DOHH2 (cell line): Measurements from ENCODE around the gene ADAMTS7.
"Not testable (repeated sequence)": the region's sequence is repeated elsewhere in the genome, so short reads cannot be mapped to it uniquely, and the experiment has no call there.

Experiments used
- H3F3A ChIP-seq: fragments of 200-600 bp; sonication (generic), shearing (Covaris generic); 2 replicates; pipeline ENCODE4 v1.6.0; 2016; ENCODE audit warnings: antibody characterized with exemption, mild to moderate bottlenecking; ENCODE audit not compliant: control insufficient read depth, insufficient read depth
- H3K27ac ChIP-seq: fragments of 200-600 bp; sonication (generic); 2 replicates; pipeline ENCODE4 v1.5.1; 2014; ENCODE audit warnings: low read depth, mild to moderate bottlenecking, low read length, moderate library complexity
- H3K27me3 ChIP-seq: fragments of 200-600 bp; sonication (generic); 2 replicates; pipeline ENCODE4 v1.6.1; 2014; ENCODE audit warnings: mild to moderate bottlenecking, low read length, mixed read lengths; ENCODE audit not compliant: control insufficient read depth
- H3K36me3 ChIP-seq: fragments of 200-600 bp; sonication (generic); 2 replicates; pipeline ENCODE4 v1.6.1; 2014; ENCODE audit warnings: mild to moderate bottlenecking, low read length, moderate library complexity, mixed read lengths; ENCODE audit not compliant: control insufficient read depth
- H3K4me1 ChIP-seq: fragments of 200-600 bp; sonication (generic); 2 replicates; pipeline ENCODE4 v1.6.1; 2014; ENCODE audit warnings: mild to moderate bottlenecking, low read length, mixed read lengths; ENCODE audit not compliant: control insufficient read depth
- H3K4me2 ChIP-seq: fragments of 200-600 bp; sonication (generic); 2 replicates; pipeline ENCODE4 v1.6.0; 2014; ENCODE audit warnings: mild to moderate bottlenecking, low read length, moderate library complexity
- H3K4me3 ChIP-seq: fragments of 200-600 bp; sonication (generic); 2 replicates; pipeline ENCODE4 v1.5.1; 2014; ENCODE audit warnings: mild to moderate bottlenecking, low read length, mixed read lengths
- H3K79me2 ChIP-seq: fragments of 200-600 bp; sonication (generic); 2 replicates; pipeline ENCODE4 v1.6.1; 2014; ENCODE audit warnings: mild to moderate bottlenecking, low read length, mixed read lengths; ENCODE audit not compliant: control insufficient read depth
- H3K9me2 ChIP-seq: fragments of 200-600 bp; sonication (generic); replicated peaks from 2 replicates; pipeline ENCODE4 v1.6.1; 2014; ENCODE audit warnings: mild to moderate bottlenecking, low read length, mixed read lengths; ENCODE audit not compliant: control insufficient read depth
- H3K9me3 ChIP-seq: fragments of 200-600 bp; sonication (generic); 2 replicates; pipeline ENCODE4 v1.6.1; 2014; ENCODE audit warnings: antibody characterized with exemption, low read length, mixed read lengths; ENCODE audit not compliant: control insufficient read depth, insufficient read depth
- H4K20me1 ChIP-seq: fragments of 200-600 bp; sonication (generic); 2 replicates; pipeline ENCODE4 v1.6.0; 2014; ENCODE audit warnings: low read depth, mild to moderate bottlenecking, antibody characterized with exemption, low read length, moderate library complexity; ENCODE audit not compliant: control insufficient read depth, insufficient read depth
- CTCF ChIP-seq: fragments of 200-600 bp; sonication (generic); IDR thresholded peaks from one replicate; pipeline ENCODE4 v1.5.1; 2014; ENCODE audit warnings: antibody characterized with exemption, mild to moderate bottlenecking, low read depth, low read length; ENCODE audit not compliant: poor library complexity, severe bottlenecking
- EZH2phosphoT487 ChIP-seq: fragments of 200-600 bp; sonication (generic); IDR thresholded peaks from 2 replicates; pipeline ENCODE4 v1.6.1; 2017; ENCODE audit warnings: borderline replicate concordance, mild to moderate bottlenecking, antibody characterized with exemption, low read length, moderate library complexity, mixed read lengths

Gene ADAMTS7

GRCh38 chr15:78752492-78753358, 58.5 kb downstream of the ADAMTS7 start:
- H3K4me3 ChIP-seq: no peak overlapping the region
- no peak for TF ChIP-seq EZH2phosphoT487
- TF ChIP-seq CTCF: no peak
- H3K4me1 ChIP-seq: peaks cover 22% of the 10 kb centered on the region
- H3K27me3 ChIP-seq: no peaks in the 10 kb centered on the region
- no peaks in the 10 kb centered on the region for H4K20me1 ChIP-seq
- no peaks in the 10 kb centered on the region for H3K9me3 ChIP-seq
- H3K27ac ChIP-seq: no peak overlapping the region
- H3K4me2 ChIP-seq: no peak overlapping the region
- H3K9me2 ChIP-seq: no peaks in the 10 kb centered on the region
- peaks cover 5% of the 10 kb centered on the region for H3F3A ChIP-seq
- no peaks in the 10 kb centered on the region for H3K36me3 ChIP-seq
- no peaks in the 10 kb centered on the region for H3K79me2 ChIP-seq

DNA sequence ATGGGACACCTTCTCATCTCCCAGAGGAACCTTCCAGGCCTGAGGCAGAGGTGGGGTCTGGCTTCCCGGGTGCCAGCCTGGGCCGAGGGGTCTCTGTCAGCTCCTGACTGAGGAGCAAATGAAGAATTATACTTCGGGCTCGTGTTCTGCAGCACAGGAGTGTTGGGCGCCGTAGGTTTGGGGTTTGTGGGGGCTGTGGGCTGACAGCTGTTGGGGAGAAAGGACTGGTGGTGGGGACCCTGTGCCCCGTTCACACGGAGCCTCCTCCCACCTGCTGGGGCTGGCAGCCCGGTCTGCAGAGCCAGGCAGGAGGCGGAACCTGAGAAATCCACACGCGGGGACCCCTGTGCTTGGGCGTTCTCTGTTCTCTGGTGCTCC, 59.7 kb downstream of the ADAMTS7 start:
- H3F3A ChIP-seq: no peaks in the 10 kb centered on the region
- H3K4me2 ChIP-seq: no peak overlapping the region
- H3K9me2 ChIP-seq: no peaks in the 10 kb centered on the region
- H3K27me3 ChIP-seq: no peaks in the 10 kb centered on the region
- no peaks in the 10 kb centered on the region for H3K9me3 ChIP-seq
- no peak overlapping the region for H3K4me3 ChIP-seq
- TF ChIP-seq EZH2phosphoT487: no peak
- no peak for TF ChIP-seq CTCF
- no peaks in the 10 kb centered on the region for H4K20me1 ChIP-seq
- H3K79me2 ChIP-seq: no peaks in the 10 kb centered on the region
- peaks cover 11% of the 10 kb centered on the region for H3K4me1 ChIP-seq
- no peak overlapping the region for H3K27ac ChIP-seq
- no peaks in the 10 kb centered on the region for H3K36me3 ChIP-seq

DNA sequence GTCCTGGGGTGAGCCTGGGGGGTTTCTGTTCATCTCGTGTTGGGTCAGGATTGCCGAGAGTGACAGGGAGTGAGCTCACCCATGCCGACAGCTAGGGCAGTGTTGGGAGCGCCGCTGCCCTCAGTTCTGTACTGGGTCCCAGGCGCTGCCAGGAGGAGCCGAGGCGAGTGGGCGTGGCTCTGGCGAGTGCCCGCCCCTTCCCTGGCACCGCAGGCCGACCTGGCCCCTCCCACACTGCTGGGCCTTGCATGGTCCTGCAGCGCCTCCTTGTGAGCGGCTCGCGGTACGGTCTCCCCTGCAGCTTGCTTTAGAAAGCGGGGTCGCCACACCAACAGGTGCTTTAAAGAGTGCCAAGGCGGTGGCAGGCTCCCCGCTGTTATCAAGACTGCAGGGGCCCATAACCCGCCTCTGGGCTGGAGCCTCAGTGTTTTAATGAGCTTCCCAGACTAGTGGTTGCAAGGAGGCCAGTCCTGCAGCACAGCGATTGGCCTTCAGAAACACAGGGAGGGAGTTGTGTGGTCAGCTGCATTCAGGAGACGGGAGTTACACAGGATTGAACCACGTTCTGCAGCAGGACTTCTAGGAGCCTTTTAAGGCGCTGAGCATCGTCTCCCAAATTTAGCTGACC, 60.2 kb downstream of the ADAMTS7 start:
- not testable (repeated sequence) for H3K36me3 ChIP-seq, H3F3A ChIP-seq, H3K9me2 ChIP-seq, H3K4me1 ChIP-seq, H3K4me3 ChIP-seq, H3K27me3 ChIP-seq, H3K27ac ChIP-seq, H4K20me1 ChIP-seq, H3K9me3 ChIP-seq, H3K79me2 ChIP-seq
- peak overlapping the region; percentile 45 for H3K4me2 ChIP-seq
- peak; percentile 69 for TF ChIP-seq CTCF
